Mesendoderm (in vitro differentiated cells): ENCODE results near the gene TP53RK.
A peak's percentile ranks its signal among the peaks of the same experiment; 100 is the strongest.

Experiments
- DNase-seq: peaks from one replicate; pipeline ENCODE4 v3.0.0; 2013
- H2AK5ac ChIP-seq: 2 replicates; pipeline ENCODE4 v1.6.1; 2013; ENCODE audit warnings: low read length, inconsistent platforms
- H2BK120ac ChIP-seq: 2 replicates; pipeline ENCODE4 v1.6.1; 2013; ENCODE audit warnings: low read depth, mild to moderate bottlenecking, low read length, moderate library complexity, mixed read lengths
- H2BK15ac ChIP-seq: replicated peaks from 2 replicates; pipeline ENCODE4 v1.6.1; 2013; ENCODE audit warnings: low read depth, mild to moderate bottlenecking, moderate library complexity
- H2BK5ac ChIP-seq: 2 replicates; pipeline ENCODE4 v1.6.1; 2013; ENCODE audit warnings: low read length, inconsistent platforms
- H3K18ac ChIP-seq: 2 replicates; pipeline ENCODE4 v1.6.1; 2013; ENCODE audit warnings: mild to moderate bottlenecking, low read length, mixed read lengths
- H3K23ac ChIP-seq: one replicate; pipeline ENCODE4 v1.6.1; 2013; ENCODE audit warnings: low read length
- H3K27ac ChIP-seq: 2 replicates; pipeline ENCODE4 v1.5.1; 2013; ENCODE audit warnings: low read depth, mild to moderate bottlenecking, inconsistent platforms, low read length, moderate library complexity
- H3K27me3 ChIP-seq: 2 replicates; pipeline ENCODE4 v1.6.1; 2013; ENCODE audit warnings: low read length, control low read depth, mild to moderate bottlenecking, inconsistent platforms; ENCODE audit not compliant: insufficient read depth, poor library complexity
- H3K36me3 ChIP-seq: 2 replicates; pipeline ENCODE4 v1.6.1; 2013; ENCODE audit warnings: low read length, inconsistent platforms; ENCODE audit not compliant: control insufficient read depth, insufficient read depth
- H3K4ac ChIP-seq: one replicate; pipeline ENCODE4 v1.6.1; 2013; ENCODE audit warnings: low read depth, mild to moderate bottlenecking, low read length, moderate library complexity
- H3K4me1 ChIP-seq: 2 replicates; pipeline ENCODE4 v1.6.1; 2013; ENCODE audit warnings: low read depth, low read length, inconsistent platforms; ENCODE audit not compliant: control insufficient read depth
- H3K4me2 ChIP-seq: 2 replicates; pipeline ENCODE4 v1.6.1; 2013; ENCODE audit warnings: low read length
- H3K4me3 ChIP-seq: 2 replicates; pipeline ENCODE4 v1.5.1; 2013; ENCODE audit warnings: mild to moderate bottlenecking, low read length
- H3K56ac ChIP-seq: one replicate; pipeline ENCODE4 v1.6.1; 2013; ENCODE audit warnings: low read length
- H3K79me1 ChIP-seq: 2 replicates; pipeline ENCODE4 v1.6.1; 2013; ENCODE audit warnings: low read length, inconsistent platforms
- H3K79me2 ChIP-seq: 2 replicates; pipeline ENCODE4 v1.6.1; 2013; ENCODE audit warnings: mild to moderate bottlenecking, low read length; ENCODE audit not compliant: control insufficient read depth, insufficient read depth
- H3K9ac ChIP-seq: 2 replicates; pipeline ENCODE4 v1.6.1; 2013; ENCODE audit warnings: low read length, inconsistent platforms
- H4K5ac ChIP-seq: one replicate; pipeline ENCODE4 v1.6.1; 2013; ENCODE audit warnings: low read length
- H4K8ac ChIP-seq: one replicate; pipeline ENCODE4 v1.6.1; 2013; ENCODE audit warnings: low read depth, mild to moderate bottlenecking, control low read depth, low read length, moderate library complexity
- WGBS: extraction: QIAGEN DNeasy Blood & Tissue Kit; methylation state at CpG from one replicate; pipeline ENCODE4 v1.1.7; 2013; ENCODE audit warnings: low lambda C conversion rate, missing lambda C conversion rate; ENCODE audit not compliant: insufficient coverage; ENCODE audit errors: extremely low coverage; 5-methylcytosine and 5-hydroxymethylcytosine counted together

The TP53RK gene

GRCh38 chr20:46709055-46709458, 19.8 kb upstream of the TP53RK start:
- Histone ChIP-seq H3K79me2 (no peaks in the 10 kb centered on the region), H2BK15ac (no peak overlapping the region), H3K18ac (peak overlapping the region; percentile 95), H3K56ac (peak overlapping the region; percentile 92), H3K27me3 (no peaks in the 10 kb centered on the region), H2AK5ac (no peak overlapping the region), H3K4me1 (no peaks in the 10 kb centered on the region), H3K9ac (peak overlapping the region; percentile 90), H2BK5ac (no peak overlapping the region), H3K79me1 (no peaks in the 10 kb centered on the region), H3K4ac (peak overlapping the region; percentile 41), H4K5ac (no peak overlapping the region), H3K4me3 (no peak overlapping the region), H3K36me3 (no peaks in the 10 kb centered on the region), H2BK120ac (no peak overlapping the region), H4K8ac (no peak overlapping the region), H3K23ac (peak overlapping the region; percentile 2), H3K4me2 (no peak overlapping the region), H3K27ac (no peak overlapping the region)
- no peak for DNase-seq
- WGBS, result no CpG with 5 or more reads among the region's 13 CpGs

DNA sequence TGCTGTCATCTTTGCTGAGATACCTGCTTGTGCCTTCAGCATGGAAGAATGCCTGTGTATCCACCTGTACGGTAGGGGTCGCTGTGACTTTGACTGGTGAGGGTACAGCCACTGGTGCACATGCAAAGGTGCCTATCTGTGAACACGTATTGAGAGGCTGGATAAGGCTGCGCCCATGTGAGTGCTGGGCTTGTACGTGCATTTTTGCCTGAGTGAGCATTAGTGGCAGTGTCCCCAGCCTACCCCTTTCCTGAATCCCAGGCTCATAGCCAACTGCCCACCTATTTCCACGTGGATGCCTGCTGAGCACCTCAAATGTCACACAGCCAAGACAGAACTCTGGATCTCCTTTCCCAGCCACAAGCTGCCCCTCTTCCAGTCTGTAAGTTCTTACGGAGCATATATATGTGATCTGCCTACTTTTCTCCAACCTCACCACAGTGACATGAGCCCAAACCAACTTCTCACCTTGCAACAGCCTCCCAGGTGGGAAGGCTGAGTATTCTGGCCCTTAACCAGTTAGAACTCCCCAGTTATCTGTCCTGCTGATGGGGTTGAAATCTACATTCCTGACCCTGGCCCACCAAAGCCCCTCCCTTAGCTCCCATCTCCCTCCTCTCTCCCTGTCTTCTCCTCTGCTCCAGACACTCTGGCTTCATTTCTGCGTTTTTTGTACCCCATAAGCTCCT, 19.1 kb upstream of the TP53RK start:
- Histone ChIP-seq H2BK120ac (no peak overlapping the region), H3K4me3 (no peak overlapping the region), H3K79me2 (no peaks in the 10 kb centered on the region), H4K8ac (no peak overlapping the region), H3K4ac (no peak overlapping the region), H3K79me1 (no peaks in the 10 kb centered on the region), H4K5ac (no peak overlapping the region), H3K18ac (no peak overlapping the region), H3K23ac (no peak overlapping the region), H3K27me3 (no peaks in the 10 kb centered on the region), H2BK15ac (no peak overlapping the region), H3K4me1 (no peaks in the 10 kb centered on the region), H3K27ac (no peak overlapping the region), H3K9ac (no peak overlapping the region), H3K36me3 (no peaks in the 10 kb centered on the region), H3K4me2 (no peak overlapping the region), H2BK5ac (no peak overlapping the region), H3K56ac (no peak overlapping the region), H2AK5ac (no peak overlapping the region)
- no CpG with 5 or more reads among the region's 8 CpGs for WGBS
- peak; percentile 72 for DNase-seq

DNA sequence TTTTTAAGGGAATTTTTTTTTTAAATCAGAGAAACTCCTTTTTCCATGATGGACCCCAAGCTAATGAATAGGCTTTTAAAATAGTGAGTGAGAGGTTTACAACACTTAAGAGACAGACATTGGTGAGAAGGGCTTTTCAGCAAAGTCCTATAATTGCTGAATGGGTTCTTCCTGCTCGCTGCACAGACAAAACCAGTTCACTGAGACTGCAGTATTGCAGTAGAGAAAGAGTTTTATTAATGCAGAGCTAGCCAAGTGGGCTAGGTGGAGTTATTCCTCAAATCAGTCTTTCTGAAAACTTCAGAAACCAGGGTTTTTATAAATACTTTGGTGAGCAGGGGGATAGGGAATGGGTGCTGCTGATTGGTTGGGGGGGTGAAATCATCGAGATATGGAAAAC, 17.0 kb upstream of the TP53RK start:
- Histone ChIP-seq H3K79me1 (no peaks in the 10 kb centered on the region), H3K18ac (no peak overlapping the region), H2AK5ac (no peak overlapping the region), H4K5ac (no peak overlapping the region), H3K9ac (no peak overlapping the region), H3K4me1 (no peaks in the 10 kb centered on the region), H3K4me3 (no peak overlapping the region), H2BK5ac (no peak overlapping the region), H3K79me2 (no peaks in the 10 kb centered on the region), H4K8ac (no peak overlapping the region), H3K27me3 (no peaks in the 10 kb centered on the region), H3K56ac (no peak overlapping the region), H3K4me2 (no peak overlapping the region), H3K36me3 (no peaks in the 10 kb centered on the region), H3K27ac (no peak overlapping the region), H2BK120ac (no peak overlapping the region), H2BK15ac (no peak overlapping the region), H3K4ac (no peak overlapping the region), H3K23ac (no peak overlapping the region)
- WGBS, result no CpG with 5 or more reads among the region's 2 CpGs
- DNase-seq, result no peak

- Histone ChIP-seq H3K36me3 (no peaks in the 10 kb centered on the region), H3K56ac (no peak overlapping the region), H3K79me2 (no peaks in the 10 kb centered on the region), H2BK5ac (no peak overlapping the region), H2AK5ac (no peak overlapping the region), H3K27ac (no peak overlapping the region), H2BK15ac (no peak overlapping the region), H4K5ac (no peak overlapping the region), H3K4me3 (no peak overlapping the region), H3K23ac (no peak overlapping the region), H3K18ac (no peak overlapping the region), H3K4ac (no peak overlapping the region), H3K4me2 (no peak overlapping the region), H3K9ac (no peak overlapping the region), H3K79me1 (no peaks in the 10 kb centered on the region), H2BK120ac (no peak overlapping the region), H4K8ac (no peak overlapping the region), H3K4me1 (no peaks in the 10 kb centered on the region), H3K27me3 (no peaks in the 10 kb centered on the region)
- WGBS, result no CpG with 5 or more reads among the region's 4 CpGs
- no peak for DNase-seq
Observed at GRCh38 chr20:46705378-46705729, 16.1 kb upstream of the TP53RK start.

- no peak overlapping the region for H3K4me2 ChIP-seq
- H4K8ac ChIP-seq, result no peak overlapping the region
- no peak overlapping the region for H3K23ac ChIP-seq
- H3K27ac ChIP-seq, result no peak overlapping the region
- H3K18ac ChIP-seq, result no peak overlapping the region
- WGBS, result no CpG with 5 or more reads among the region's 7 CpGs
- no peak overlapping the region for H2BK120ac ChIP-seq
- H3K27me3 ChIP-seq, result no peaks in the 10 kb centered on the region
- H3K9ac ChIP-seq, result no peak overlapping the region
- H2BK5ac ChIP-seq, result no peak overlapping the region
- no peaks in the 10 kb centered on the region for H3K79me1 ChIP-seq
- peak; percentile 51 for DNase-seq
- H3K4me1 ChIP-seq, result no peaks in the 10 kb centered on the region
- H4K5ac ChIP-seq, result no peak overlapping the region
- no peak overlapping the region for H3K4ac ChIP-seq
- H2AK5ac ChIP-seq, result no peak overlapping the region
- no peak overlapping the region for H2BK15ac ChIP-seq
- no peaks in the 10 kb centered on the region for H3K79me2 ChIP-seq
- no peak overlapping the region for H3K4me3 ChIP-seq
- no peak overlapping the region for H3K56ac ChIP-seq
- no peaks in the 10 kb centered on the region for H3K36me3 ChIP-seq
Observed at GRCh38 chr20:46704714-46705377, 15.6 kb upstream of the TP53RK start.

DNA sequence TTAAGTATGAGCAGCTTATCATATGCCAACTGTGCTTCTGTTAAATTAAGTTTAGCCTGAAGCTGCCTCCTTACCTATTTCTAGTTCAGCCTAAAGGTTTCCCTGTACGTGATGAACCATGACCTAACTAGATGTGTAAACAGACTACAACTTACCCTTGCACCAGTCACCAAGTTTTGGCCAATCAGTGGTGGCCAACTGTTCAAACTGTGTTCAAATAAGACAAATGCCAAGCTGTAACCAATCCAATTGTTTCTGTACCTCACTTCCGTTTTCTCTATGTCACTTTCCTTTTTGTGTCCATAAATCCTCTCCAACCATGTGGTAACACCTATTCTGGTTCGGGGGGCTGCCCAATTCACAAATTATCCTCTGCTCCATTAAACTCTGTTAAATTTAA, 14.2 kb upstream of the TP53RK start:
- Histone ChIP-seq H4K8ac (no peak overlapping the region), H3K23ac (no peak overlapping the region), H2BK5ac (no peak overlapping the region), H3K18ac (no peak overlapping the region), H3K79me1 (no peaks in the 10 kb centered on the region), H3K9ac (no peak overlapping the region), H3K79me2 (no peaks in the 10 kb centered on the region), H3K36me3 (no peaks in the 10 kb centered on the region), H3K4ac (no peak overlapping the region), H3K56ac (no peak overlapping the region), H3K27me3 (no peaks in the 10 kb centered on the region), H3K27ac (no peak overlapping the region), H3K4me3 (no peak overlapping the region), H2BK15ac (no peak overlapping the region), H4K5ac (no peak overlapping the region), H3K4me1 (no peaks in the 10 kb centered on the region), H2AK5ac (no peak overlapping the region), H3K4me2 (no peak overlapping the region), H2BK120ac (no peak overlapping the region)
- DNase-seq, result no peak
- no CpG with 5 or more reads among the region's 3 CpGs for WGBS
